H9 (cell line): ENCODE measurements around the gene ODC1. TPM values are rescaled to one million over a fixed set of nuclear protein-coding genes. Genes with fewer than 3 reads are reported as not detected.

Source experiments
- DNase-seq: peaks from one replicate; pipeline ENCODE4 v3.0.0-alpha.2; 2017
- H2AFZ ChIP-seq: one replicate; pipeline ENCODE4 v1.6.1; 2013; ENCODE audit warnings: mild to moderate bottlenecking, low read length, control low read depth, moderate library complexity
- H2AK5ac ChIP-seq: 2 replicates; pipeline ENCODE4 v1.6.1; 2013; ENCODE audit warnings: low read length, control low read depth, mixed read lengths; ENCODE audit not compliant: insufficient read length
- H2BK120ac ChIP-seq: one replicate; pipeline ENCODE4 v1.6.1; 2013; ENCODE audit warnings: low read depth, mild to moderate bottlenecking, low read length, control low read depth, inconsistent platforms; ENCODE audit not compliant: poor library complexity, severe bottlenecking
- H2BK12ac ChIP-seq: 2 replicates; pipeline ENCODE4 v1.6.1; 2013; ENCODE audit warnings: low read length, control low read depth, mixed read lengths, low read depth; ENCODE audit not compliant: insufficient read length
- H2BK15ac ChIP-seq: 2 replicates; pipeline ENCODE4 v1.6.1; 2013; ENCODE audit warnings: low read depth, low read length, control low read depth
- H2BK20ac ChIP-seq: one replicate; pipeline ENCODE4 v1.6.1; 2013; ENCODE audit warnings: low read depth, mild to moderate bottlenecking, low read length, control low read depth, inconsistent platforms; ENCODE audit not compliant: poor library complexity, severe bottlenecking
- H2BK5ac ChIP-seq: 2 replicates; pipeline ENCODE4 v1.6.1; 2013; ENCODE audit warnings: low read length, control low read depth, mixed read lengths; ENCODE audit not compliant: insufficient read length
- H3K14ac ChIP-seq: 2 replicates; pipeline ENCODE4 v1.6.1; 2013; ENCODE audit warnings: low read length, control low read depth; ENCODE audit not compliant: insufficient read depth
- H3K18ac ChIP-seq: 2 replicates; pipeline ENCODE4 v1.6.1; 2013; ENCODE audit warnings: low read depth, mild to moderate bottlenecking, mixed read lengths, low read length, control low read depth; ENCODE audit not compliant: insufficient read length
- H3K23ac ChIP-seq: 2 replicates; pipeline ENCODE4 v1.6.1; 2013; ENCODE audit warnings: low read length, control low read depth, mixed read lengths, low read depth; ENCODE audit not compliant: insufficient read length
- H3K23me2 ChIP-seq: 2 replicates; pipeline ENCODE4 v1.6.1; 2013; ENCODE audit warnings: low read depth, mild to moderate bottlenecking, mixed read lengths, low read length, control low read depth; ENCODE audit not compliant: insufficient read length, poor library complexity, severe bottlenecking
- H3K27ac ChIP-seq: 2 replicates; pipeline ENCODE4 v1.5.1; 2013; ENCODE audit warnings: low read length, control low read depth, mixed read lengths, low read depth; ENCODE audit not compliant: insufficient read length
- H3K27me3 ChIP-seq: 2 replicates; pipeline ENCODE4 v1.6.1; 2013; ENCODE audit warnings: low read length, control low read depth, inconsistent platforms; ENCODE audit not compliant: insufficient read depth
- H3K4ac ChIP-seq: 2 replicates; pipeline ENCODE4 v1.6.1; 2013; ENCODE audit warnings: low read depth, mild to moderate bottlenecking, control low read depth, inconsistent platforms, low read length, moderate library complexity
- H3K4me1 ChIP-seq: 2 replicates; pipeline ENCODE4 v1.6.1; 2013; ENCODE audit warnings: low read length, control low read depth, inconsistent platforms; ENCODE audit not compliant: insufficient read depth
- H3K4me2 ChIP-seq: 2 replicates; pipeline ENCODE4 v1.6.1; 2013; ENCODE audit warnings: low read length, control low read depth, mixed read lengths; ENCODE audit not compliant: insufficient read length, insufficient read depth
- H3K56ac ChIP-seq: 2 replicates; pipeline ENCODE4 v1.6.1; 2013; ENCODE audit warnings: low read depth, mild to moderate bottlenecking, mixed read lengths, low read length, control low read depth; ENCODE audit not compliant: insufficient read length
- H3K79me1 ChIP-seq: 2 replicates; pipeline ENCODE4 v1.6.1; 2013; ENCODE audit warnings: low read depth, mild to moderate bottlenecking, moderate library complexity, low read length, control low read depth, inconsistent platforms; ENCODE audit not compliant: insufficient read depth, poor library complexity, severe bottlenecking
- H3K79me2 ChIP-seq: 2 replicates; pipeline ENCODE4 v1.6.1; 2013; ENCODE audit warnings: low read length, control low read depth, inconsistent platforms; ENCODE audit not compliant: insufficient read depth
- H3K9ac ChIP-seq: 2 replicates; pipeline ENCODE4 v1.6.1; 2013; ENCODE audit warnings: low read length, control low read depth, mixed read lengths; ENCODE audit not compliant: insufficient read length; ENCODE audit errors: extremely low read depth
- H3K9me3 ChIP-seq: one replicate; pipeline ENCODE4 v1.6.1; 2013; ENCODE audit warnings: low read depth, low read length, inconsistent platforms; ENCODE audit not compliant: control insufficient read depth
- H3T11ph ChIP-seq: one replicate; pipeline ENCODE4 v1.6.1; 2013; ENCODE audit warnings: mild to moderate bottlenecking, low read length, control low read depth, inconsistent platforms
- H4K20me1 ChIP-seq: one replicate; pipeline ENCODE4 v1.6.1; 2013; ENCODE audit not compliant: control insufficient read depth, insufficient read length, insufficient read depth
- H4K5ac ChIP-seq: 2 replicates; pipeline ENCODE4 v1.6.1; 2013; ENCODE audit warnings: low read depth, mild to moderate bottlenecking, mixed read lengths, low read length, control low read depth; ENCODE audit not compliant: insufficient read length
- H4K8ac ChIP-seq: replicated peaks from 2 replicates; pipeline ENCODE4 v1.6.1; 2013; ENCODE audit warnings: low read length, control low read depth, mixed read lengths, low read depth; ENCODE audit not compliant: insufficient read length
- H4K91ac ChIP-seq: 2 replicates; pipeline ENCODE4 v1.6.1; 2013; ENCODE audit warnings: low read depth, mild to moderate bottlenecking, moderate library complexity, mixed read lengths, low read length, control low read depth; ENCODE audit not compliant: insufficient read length
- H3K27ac Mint-ChIP-seq, 3 experiments: 2 replicates in 2 of 3; 3 replicates in 1 of 3; pipeline ENCODE4 v1.8.0; 2020 to 2021; ENCODE audit warnings: mixed read lengths in 3 of 3, mild to moderate bottlenecking in 1 of 3, moderate library complexity in 1 of 3
- H3K27me3 Mint-ChIP-seq: 2 replicates; pipeline ENCODE4 v1.8.0; 2021; ENCODE audit warnings: low read depth, mild to moderate bottlenecking, moderate library complexity, mixed read lengths
- H3K36me3 Mint-ChIP-seq, 3 experiments: 2 replicates in 2 of 3; 3 replicates in 1 of 3; pipeline ENCODE4 v1.8.0; 2020 to 2021; ENCODE audit warnings: low read depth in 3 of 3, mixed read lengths in 3 of 3; ENCODE audit not compliant: insufficient read depth in 1 of 3
- H3K4me1 Mint-ChIP-seq, 2 experiments: 2 replicates each; pipeline ENCODE4 v1.8.0; 2020; ENCODE audit warnings: mixed read lengths in 2 of 2
- H3K4me3 Mint-ChIP-seq, 2 experiments: 2 replicates in 1 of 2; 3 replicates in 1 of 2; pipeline ENCODE4 v1.8.0; 2020 to 2021; ENCODE audit warnings: mild to moderate bottlenecking in 2 of 2, mixed read lengths in 2 of 2, moderate library complexity in 1 of 2
- H3K9me3 Mint-ChIP-seq, 2 experiments: 2 replicates in 1 of 2; 3 replicates in 1 of 2; pipeline ENCODE4 v1.8.0; 2020; ENCODE audit warnings: mild to moderate bottlenecking in 2 of 2, mixed read lengths in 2 of 2, moderate library complexity in 1 of 2
- WGBS: extraction: QIAGEN DNeasy Blood & Tissue Kit; methylation state at CpG from one replicate; pipeline ENCODE4 v1.1.7; 2013; ENCODE audit warnings: missing lambda C conversion rate, low lambda C conversion rate, mixed read lengths; ENCODE audit not compliant: insufficient read length; ENCODE audit errors: extremely low coverage; 5-methylcytosine and 5-hydroxymethylcytosine counted together
- total RNA-seq: library from RNA; stranded (reverse); gene quantifications from 2 replicates; pipeline ENCODE4 v1.2.1, GENCODE V29; 2021
- TF ChIP-seq, protein P1 (sequence below): fragments of 200-600 bp; sonication (generic); conservative IDR thresholded peaks from 3 replicates; pipeline ENCODE4 v1.8.0; 2021; ENCODE audit warnings: antibody characterized with exemption, mild to moderate bottlenecking

ODC1 gene
- total RNA-seq, 1 experiment from 2014 or later, result 48.3 TPM

- H2BK5ac ChIP-seq, result no peak overlapping the region
- H3K4me3 Mint-ChIP-seq, result no peak overlapping the region
These were observed 12.3 kb upstream of the ODC1 start for GRCh38 chr2:10460366-10460796.

More at GRCh38 chr2:10460366-10460796, 12.3 kb upstream of the ODC1 start:
- Histone ChIP-seq H4K5ac (no peak overlapping the region), H4K20me1 (peaks cover 2% of the 10 kb centered on the region), H2AK5ac (no peak overlapping the region), H2BK15ac (no peak overlapping the region), H4K8ac (no peak overlapping the region), H2BK120ac (no peak overlapping the region), H3K9ac (no peak overlapping the region), H3K4me2 (no peak overlapping the region), H3K79me1 (no peaks in the 10 kb centered on the region), H3K23me2 (no peaks in the 10 kb centered on the region), H3K79me2 (no peaks in the 10 kb centered on the region), H3K18ac (no peak overlapping the region), H3K56ac (no peak overlapping the region), H3K14ac (no peak overlapping the region), H3K23ac (no peak overlapping the region), H2AFZ (no peak overlapping the region), H3T11ph (no peak overlapping the region), H2BK20ac (no peak overlapping the region), H2BK12ac (no peak overlapping the region), H3K4ac (no peak overlapping the region), H3K27ac (no peak overlapping the region), H3K27me3 (no peaks in the 10 kb centered on the region), H4K91ac (no peak overlapping the region), H3K4me1 (no peaks in the 10 kb centered on the region), H3K9me3 (no peaks in the 10 kb centered on the region)
- Mint-ChIP-seq H3K9me3 (no peaks in the 10 kb centered on the region), H3K27me3 (peaks cover 2% of the 10 kb centered on the region; the same call in 1 of the 2 replicates), H3K4me1 (0 out of 4 replicates have a peak, but pooled peaks cover 0 to 3% of the 10 kb centered on the region in 2 experiments), H3K36me3 (no peaks in the 10 kb centered on the region), H3K27ac (no peak overlapping the region; a peak in 1 of 7 replicates)
- TF ChIP-seq, protein P1, sequence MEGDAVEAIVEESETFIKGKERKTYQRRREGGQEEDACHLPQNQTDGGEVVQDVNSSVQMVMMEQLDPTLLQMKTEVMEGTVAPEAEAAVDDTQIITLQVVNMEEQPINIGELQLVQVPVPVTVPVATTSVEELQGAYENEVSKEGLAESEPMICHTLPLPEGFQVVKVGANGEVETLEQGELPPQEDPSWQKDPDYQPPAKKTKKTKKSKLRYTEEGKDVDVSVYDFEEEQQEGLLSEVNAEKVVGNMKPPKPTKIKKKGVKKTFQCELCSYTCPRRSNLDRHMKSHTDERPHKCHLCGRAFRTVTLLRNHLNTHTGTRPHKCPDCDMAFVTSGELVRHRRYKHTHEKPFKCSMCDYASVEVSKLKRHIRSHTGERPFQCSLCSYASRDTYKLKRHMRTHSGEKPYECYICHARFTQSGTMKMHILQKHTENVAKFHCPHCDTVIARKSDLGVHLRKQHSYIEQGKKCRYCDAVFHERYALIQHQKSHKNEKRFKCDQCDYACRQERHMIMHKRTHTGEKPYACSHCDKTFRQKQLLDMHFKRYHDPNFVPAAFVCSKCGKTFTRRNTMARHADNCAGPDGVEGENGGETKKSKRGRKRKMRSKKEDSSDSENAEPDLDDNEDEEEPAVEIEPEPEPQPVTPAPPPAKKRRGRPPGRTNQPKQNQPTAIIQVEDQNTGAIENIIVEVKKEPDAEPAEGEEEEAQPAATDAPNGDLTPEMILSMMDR, result 0 out of 3 replicates have a peak, but pooled peaks have one; percentile 7
- no peak for DNase-seq
- no CpG with 5 or more reads among the region's 17 CpGs for WGBS
